ENCODE results near the gene KCTD15.

KCTD15 gene

DNA sequence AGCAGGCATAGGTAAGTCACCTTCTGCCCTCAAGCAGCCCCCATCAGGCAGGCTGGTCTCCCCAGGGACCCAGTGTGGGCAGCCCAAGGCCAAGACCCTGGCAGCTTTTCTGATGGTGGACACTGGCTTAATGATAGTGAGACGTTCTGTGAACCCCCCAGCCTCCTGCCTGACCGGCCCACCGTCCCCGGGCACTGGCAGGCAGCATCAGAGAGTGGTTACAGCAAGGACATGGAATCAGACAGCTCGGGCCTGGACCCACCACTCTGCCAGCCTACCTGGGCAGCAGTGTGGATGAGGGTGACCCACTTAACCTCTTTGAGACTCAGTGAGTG is 45.3 kb upstream of the KCTD15 start:
- H3K4me3 ChIP-seq (ENCODE audit: low read length): no peak overlapping the region
- DNase-seq (ENCODE audit: low read depth): no peak
- TF ChIP-seq CTCF (conservative IDR thresholded peaks at IDR 0.05; ENCODE audit: low read depth, low read length): no peak

GRCh38 chr19:33752018-33752800 is 44.5 kb upstream of the KCTD15 start:
- no peak for DNase-seq (ENCODE audit: low read depth)
- no peak for TF ChIP-seq CTCF (conservative IDR thresholded peaks at IDR 0.05; ENCODE audit: low read depth, low read length)
- no peak overlapping the region for H3K4me3 ChIP-seq (ENCODE audit: low read length)

DNA sequence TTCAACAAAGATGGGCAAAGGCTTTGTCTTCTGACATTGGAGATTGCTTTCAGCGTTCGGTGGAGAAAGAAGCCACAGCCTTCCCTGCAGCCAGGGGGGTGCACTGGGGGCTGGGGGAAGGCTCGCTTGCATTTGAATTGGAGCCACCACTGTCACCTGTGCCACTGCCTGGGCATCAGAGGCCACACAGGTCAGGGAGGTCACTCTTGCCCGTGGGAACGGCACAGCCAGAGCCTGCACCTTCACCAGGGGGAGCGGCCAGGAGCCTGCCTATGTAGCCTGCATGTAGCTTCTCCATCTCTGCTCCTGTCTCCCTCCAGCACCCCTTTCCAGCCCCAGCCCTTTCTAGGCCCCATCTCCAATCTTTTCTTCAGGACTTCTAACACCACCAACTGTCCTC is 43.7 kb upstream of the KCTD15 start:
- DNase-seq (ENCODE audit: low read depth): no peak
- no peak for TF ChIP-seq CTCF (conservative IDR thresholded peaks at IDR 0.05; ENCODE audit: low read depth, low read length)
- H3K4me3 ChIP-seq (ENCODE audit: low read length): no peak overlapping the region

DNA sequence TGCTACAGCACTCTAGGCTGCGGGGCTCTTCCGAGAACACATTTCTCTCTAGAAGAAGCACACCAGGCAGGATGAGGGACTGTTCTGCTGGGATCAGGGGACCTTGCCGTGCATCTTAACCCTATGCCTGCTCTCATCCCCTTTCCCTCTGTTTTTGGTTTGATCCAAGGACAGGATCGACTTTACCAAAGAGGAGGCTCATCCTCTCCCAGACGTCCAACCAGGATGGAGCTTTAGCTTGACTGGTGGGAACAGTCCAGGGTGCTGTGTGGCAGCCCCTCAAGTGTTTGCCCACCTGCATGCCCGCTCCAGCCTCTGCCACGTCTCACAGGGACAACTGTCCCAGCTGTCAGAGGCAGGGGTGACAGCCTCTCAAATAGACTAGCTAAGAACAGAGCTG is 42.3 kb upstream of the KCTD15 start:
- H3K4me3 ChIP-seq (ENCODE audit: low read length): no peak overlapping the region
- no peak for TF ChIP-seq CTCF (conservative IDR thresholded peaks at IDR 0.05; ENCODE audit: low read depth, low read length)
- DNase-seq (ENCODE audit: low read depth): no peak

DNA sequence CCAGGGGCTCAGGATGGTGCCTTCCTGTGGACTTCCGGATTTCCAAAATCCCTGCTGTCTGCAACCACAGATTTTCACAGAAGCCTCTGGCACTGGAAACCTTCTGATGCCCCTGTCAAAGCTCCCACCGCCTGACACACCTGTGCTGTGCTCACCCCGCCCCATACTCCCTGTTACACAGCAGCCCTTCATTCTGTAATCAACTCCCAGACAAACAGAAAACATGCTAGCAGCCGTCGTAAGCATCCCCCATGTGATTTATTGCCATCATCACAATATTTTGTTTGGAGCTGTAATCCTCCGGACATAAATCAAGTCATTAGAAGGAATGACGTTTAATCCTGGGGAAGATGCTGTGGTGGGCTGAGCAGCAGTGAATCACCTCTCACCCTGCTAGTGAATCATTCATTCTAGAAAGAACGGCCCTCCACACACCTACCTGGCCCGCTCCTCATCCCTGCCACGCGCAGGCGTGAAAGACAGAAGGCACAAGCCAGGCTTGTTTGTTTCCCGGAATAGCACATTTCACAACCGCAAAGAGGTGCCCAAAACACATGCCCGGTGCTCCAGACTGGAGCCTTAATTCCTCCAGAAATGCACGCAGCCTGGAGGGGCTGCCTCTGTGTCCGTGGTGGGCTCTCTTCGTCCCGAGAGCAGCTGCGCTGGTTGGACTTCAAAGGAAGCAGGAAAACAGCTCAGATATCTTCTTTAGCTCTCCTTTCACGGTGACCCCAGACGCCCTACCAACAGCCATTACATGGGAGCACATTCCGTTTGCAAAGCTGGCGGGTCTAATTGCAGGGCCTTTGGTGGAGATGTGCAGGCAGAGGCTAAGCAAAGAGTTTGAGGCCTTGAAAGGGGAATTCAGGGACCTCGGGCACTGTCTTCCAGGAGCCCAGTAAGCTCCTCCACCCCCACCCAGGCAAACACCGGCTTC is 41.3 kb upstream of the KCTD15 start:
- no peak overlapping the region for H3K4me3 ChIP-seq (ENCODE audit: low read length)
- DNase-seq (ENCODE audit: low read depth): no peak
- TF ChIP-seq CTCF (conservative IDR thresholded peaks at IDR 0.05; ENCODE audit: low read depth, low read length): no peak

GRCh38 chr19:33756177-33756576 is 40.5 kb upstream of the KCTD15 start:
- DNase-seq (ENCODE audit: low read depth): no peak
- no peak overlapping the region for H3K4me3 ChIP-seq (ENCODE audit: low read length)
- TF ChIP-seq CTCF (conservative IDR thresholded peaks at IDR 0.05; ENCODE audit: low read depth, low read length): no peak
